ENCODE data around the gene GSTM5. TPM values are rescaled to one million over a fixed set of nuclear protein-coding genes. Genes with fewer than 3 reads are reported as not detected.

Gene GSTM5
- total RNA-seq, 2 donors from 2014 or later: 1.8 TPM; not detected in 1

GRCh38 chr1:109721971-109722370, 9.9 kb downstream of the GSTM5 start:
- H3K4me1 ChIP-seq: peaks cover 34% of the 10 kb centered on the region
- intact Hi-C loops (cut with DNase I): no loop called here
- H3K4me3 ChIP-seq: no peak overlapping the region
- ATAC-seq (no peak), DNase-seq (no peak)
- H3K9me3 ChIP-seq: no peaks in the 10 kb centered on the region
- no peak overlapping the region for H3K27ac ChIP-seq
- 93 to 100% methylated on average over 1 of the region's 1 CpG for WGBS, 2 donors
- TF ChIP-seq CTCF (IDR thresholded peaks at IDR 0.05): no peak
- no peak for TF ChIP-seq POLR2A (IDR thresholded peaks at IDR 0.05)
- no peaks in the 10 kb centered on the region for H3K27me3 ChIP-seq
- no peaks in the 10 kb centered on the region for H3K36me3 ChIP-seq (replicated peaks in 1 of 2; ENCODE audit: insufficient read depth in 1 of 2, low read depth in 2 of 2)

- Histone ChIP-seq H3K27me3 (no peaks in the 10 kb centered on the region), H3K4me1 (peaks cover 38% of the 10 kb centered on the region), H3K4me3 (no peak overlapping the region), H3K27ac (no peak overlapping the region), H3K9me3 (no peaks in the 10 kb centered on the region), H3K36me3 (replicated peaks in 1 of 2; ENCODE audit: insufficient read depth in 1 of 2, low read depth in 2 of 2) (no peaks in the 10 kb centered on the region)
- intact Hi-C loops (cut with DNase I): no loop called here
- TF ChIP-seq POLR2A (IDR thresholded peaks at IDR 0.05): no peak
- no peak for TF ChIP-seq CTCF (IDR thresholded peaks at IDR 0.05)
- ATAC-seq (no peak), DNase-seq (no peak)
- WGBS, 2 donors: 71 to 85% methylated on average over 7 of the region's 7 CpGs
These were observed 11.0 kb downstream of the GSTM5 start for GRCh38 chr1:109722908-109723691.

DNA sequence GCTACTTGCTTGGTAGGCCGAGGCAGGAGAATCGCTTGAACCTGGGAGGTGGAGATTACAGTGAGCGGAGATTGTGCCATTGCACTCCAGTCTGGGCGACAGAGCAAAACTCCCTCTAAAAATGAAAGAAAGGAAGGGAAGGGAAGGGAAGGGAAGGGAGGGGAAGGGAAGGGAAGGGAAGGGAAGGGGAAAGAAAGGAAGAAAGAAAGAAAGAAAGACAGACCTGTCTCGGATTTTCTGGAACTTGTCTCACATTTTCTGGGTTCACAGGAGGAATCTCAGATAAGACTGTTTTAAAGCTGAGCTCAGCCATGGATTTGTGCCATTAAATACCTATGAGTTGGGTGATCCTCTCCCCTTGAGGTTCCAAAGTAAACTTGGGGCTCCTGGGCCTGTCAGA, 12.9 kb downstream of the GSTM5 start:
- peaks cover 48% of the 10 kb centered on the region for H3K4me1 ChIP-seq
- H3K4me3 ChIP-seq: no peak overlapping the region
- ATAC-seq (no peak), DNase-seq (no peak)
- H3K27me3 ChIP-seq: no peaks in the 10 kb centered on the region
- no peaks in the 10 kb centered on the region for H3K9me3 ChIP-seq
- TF ChIP-seq POLR2A (IDR thresholded peaks at IDR 0.05) (no peak), CTCF (IDR thresholded peaks at IDR 0.05) (no peak)
- no peaks in the 10 kb centered on the region for H3K36me3 ChIP-seq (replicated peaks in 1 of 2; ENCODE audit: insufficient read depth in 1 of 2, low read depth in 2 of 2)
- 85 to 87% methylated on average over 5 of the region's 5 CpGs for WGBS, 2 donors
- H3K27ac ChIP-seq: peak overlapping the region in 1 of 4 donors; percentile 2
- intact Hi-C loops (cut with DNase I): no loop called here

DNA sequence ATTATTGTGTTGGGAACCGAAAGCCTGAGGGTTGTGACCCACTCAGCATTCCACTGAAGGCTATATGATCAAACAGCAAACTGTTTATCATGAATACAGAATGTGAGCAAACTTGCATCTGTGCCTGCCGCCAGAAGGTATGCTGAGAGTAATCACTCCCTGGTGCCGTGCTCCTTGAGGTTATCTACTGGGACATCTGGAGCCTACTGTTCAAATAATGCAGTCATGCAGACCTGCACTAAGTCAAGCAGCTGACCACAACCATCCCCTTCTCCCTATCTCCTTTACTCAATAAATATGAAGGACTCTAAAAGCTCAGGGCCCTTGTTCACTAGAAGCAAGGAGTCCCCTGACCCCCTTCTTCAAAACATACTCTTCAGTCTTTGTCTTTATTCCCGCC, 13.5 kb downstream of the GSTM5 start:
- intact Hi-C loops (cut with DNase I): no loop called here
- 56 to 62% methylated on average over 4 of the region's 4 CpGs for WGBS, 2 donors

More for the DNA sequence above, 13.5 kb downstream of the GSTM5 start:
- Histone ChIP-seq H3K4me3 (no peak overlapping the region), H3K27ac (peak overlapping the region in 1 of 4 donors; percentile 2), H3K4me1 (peaks cover 51% of the 10 kb centered on the region), H3K9me3 (no peaks in the 10 kb centered on the region), H3K36me3 (replicated peaks in 1 of 2; ENCODE audit: insufficient read depth in 1 of 2, low read depth in 2 of 2) (no peaks in the 10 kb centered on the region), H3K27me3 (no peaks in the 10 kb centered on the region)
- DNase-seq (no peak), ATAC-seq (no peak)
- TF ChIP-seq CTCF (IDR thresholded peaks at IDR 0.05): no peak
- TF ChIP-seq POLR2A (IDR thresholded peaks at IDR 0.05): no peak

Data from body of pancreas (tissue), 4 donors.